MCF 10A (cell line): ENCODE data around the gene PUS7L. TPM values are rescaled to one million over a fixed set of nuclear protein-coding genes. Genes with fewer than 3 reads are reported as not detected.
A peak's percentile ranks its signal among the peaks of the same experiment; 100 is the strongest.
"Not testable (repeated sequence)": the region's sequence is repeated elsewhere in the genome, so short reads cannot be mapped to it uniquely, and the experiment has no call there.

Source experiments
- BruUV-seq: library from RNA; stranded (reverse); fragments of 400-500 nt; replicated peaks from 2 replicates; lab custom pipeline; 2021; lab: Mats Ljungman, UMichigan
- CTCF ChIA-PET: fragments of 300-600 bp; sonication (Branson Sonifier 250); formaldehyde crosslinking; extraction: SDS; loops from one replicate; lab custom pipeline; 2021; ENCODE audit warnings: antibody characterized with exemption, inconsistent platforms; lab: Yijun Ruan, JAX
- POLR2A ChIA-PET: fragments of 300-600, 350-650 bp; sonication (Branson Sonifier 250); formaldehyde crosslinking; extraction: SDS; loops from one replicate; lab custom pipeline; 2020; ENCODE audit warnings: antibody characterized with exemption, inconsistent platforms; lab: Yijun Ruan, JAX
- DNase-seq: peaks from one replicate; pipeline ENCODE4 v3.0.0-alpha.2; 2018; ENCODE audit not compliant: unreplicated experiment
- H3K27ac Mint-ChIP-seq: one replicate; pipeline ENCODE4 v1.8.0; 2022; ENCODE audit warnings: mild to moderate bottlenecking, low read depth, mixed read lengths; ENCODE audit not compliant: unreplicated experiment
- H3K27me3 Mint-ChIP-seq: one replicate; pipeline ENCODE4 v1.8.0; 2022; ENCODE audit warnings: mixed read lengths; ENCODE audit not compliant: insufficient read depth, unreplicated experiment
- H3K36me3 Mint-ChIP-seq: one replicate; pipeline ENCODE4 v1.8.0; 2022; ENCODE audit warnings: mild to moderate bottlenecking, moderate library complexity, mixed read lengths; ENCODE audit not compliant: insufficient read depth, unreplicated experiment
- H3K4me1 Mint-ChIP-seq: one replicate; pipeline ENCODE4 v1.8.0; 2022; ENCODE audit warnings: mixed read lengths; ENCODE audit not compliant: insufficient read depth, unreplicated experiment
- H3K4me3 Mint-ChIP-seq: one replicate; pipeline ENCODE4 v1.8.0; 2022; ENCODE audit warnings: mild to moderate bottlenecking, moderate library complexity, mixed read lengths; ENCODE audit not compliant: unreplicated experiment
- H3K9me3 Mint-ChIP-seq: one replicate; pipeline ENCODE4 v1.8.0; 2022; ENCODE audit warnings: mixed read lengths; ENCODE audit not compliant: unreplicated experiment
- intact Hi-C: fragments of 100-400 bp; cut with micrococcal nuclease; formaldehyde crosslinking; loops from 2 replicates; pipeline ENCODE4 v1.14.1; 2022
- total RNA-seq: library from RNA; stranded (reverse); gene quantifications from 2 replicates; pipeline ENCODE4 v1.2.3, GENCODE V29; 2022
- TF ChIP-seq, protein P1 (sequence below): fragments of 200-600 bp; IDR thresholded peaks from one replicate; pipeline ENCODE4 v1.8.0; 2022; ENCODE audit warnings: antibody characterized with exemption, mild to moderate bottlenecking; ENCODE audit not compliant: unreplicated experiment

Gene PUS7L
- total RNA-seq, 1 experiment from 2014 or later = 26.5 TPM

DNA sequence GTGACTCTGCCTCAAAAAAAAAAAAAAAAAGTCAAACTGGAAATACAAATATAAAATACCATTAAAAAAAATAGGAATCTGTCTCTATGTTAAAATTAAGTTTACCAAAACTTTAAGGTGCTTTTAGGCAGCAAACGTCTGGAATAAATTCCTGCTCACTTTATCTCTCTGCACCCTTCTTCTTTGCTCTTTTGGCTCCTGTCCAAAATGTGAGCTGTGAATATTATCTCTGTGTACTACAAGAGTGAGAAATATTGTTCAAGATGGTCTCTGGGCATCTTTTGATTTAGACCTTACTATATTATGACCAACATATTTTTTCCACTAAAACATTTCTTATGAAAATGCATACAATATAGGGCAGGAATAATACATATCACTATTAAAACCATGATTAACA, 63.7 kb downstream of the PUS7L start:
- TF ChIP-seq, protein P1, sequence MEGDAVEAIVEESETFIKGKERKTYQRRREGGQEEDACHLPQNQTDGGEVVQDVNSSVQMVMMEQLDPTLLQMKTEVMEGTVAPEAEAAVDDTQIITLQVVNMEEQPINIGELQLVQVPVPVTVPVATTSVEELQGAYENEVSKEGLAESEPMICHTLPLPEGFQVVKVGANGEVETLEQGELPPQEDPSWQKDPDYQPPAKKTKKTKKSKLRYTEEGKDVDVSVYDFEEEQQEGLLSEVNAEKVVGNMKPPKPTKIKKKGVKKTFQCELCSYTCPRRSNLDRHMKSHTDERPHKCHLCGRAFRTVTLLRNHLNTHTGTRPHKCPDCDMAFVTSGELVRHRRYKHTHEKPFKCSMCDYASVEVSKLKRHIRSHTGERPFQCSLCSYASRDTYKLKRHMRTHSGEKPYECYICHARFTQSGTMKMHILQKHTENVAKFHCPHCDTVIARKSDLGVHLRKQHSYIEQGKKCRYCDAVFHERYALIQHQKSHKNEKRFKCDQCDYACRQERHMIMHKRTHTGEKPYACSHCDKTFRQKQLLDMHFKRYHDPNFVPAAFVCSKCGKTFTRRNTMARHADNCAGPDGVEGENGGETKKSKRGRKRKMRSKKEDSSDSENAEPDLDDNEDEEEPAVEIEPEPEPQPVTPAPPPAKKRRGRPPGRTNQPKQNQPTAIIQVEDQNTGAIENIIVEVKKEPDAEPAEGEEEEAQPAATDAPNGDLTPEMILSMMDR = no peak
- H3K4me1 Mint-ChIP-seq = no peaks in the 10 kb centered on the region
- H3K9me3 Mint-ChIP-seq = no peaks in the 10 kb centered on the region
- POLR2A ChIA-PET = no interaction called here
- H3K27ac Mint-ChIP-seq = no peak overlapping the region
- H3K36me3 Mint-ChIP-seq = no peaks in the 10 kb centered on the region
- intact Hi-C loops = no loop called here
- no peak overlapping the region for H3K4me3 Mint-ChIP-seq
- no peak for DNase-seq
- H3K27me3 Mint-ChIP-seq = peaks cover 54% of the 10 kb centered on the region
- CTCF ChIA-PET = no interaction called here
- no TSS peak for BruUV-seq

DNA sequence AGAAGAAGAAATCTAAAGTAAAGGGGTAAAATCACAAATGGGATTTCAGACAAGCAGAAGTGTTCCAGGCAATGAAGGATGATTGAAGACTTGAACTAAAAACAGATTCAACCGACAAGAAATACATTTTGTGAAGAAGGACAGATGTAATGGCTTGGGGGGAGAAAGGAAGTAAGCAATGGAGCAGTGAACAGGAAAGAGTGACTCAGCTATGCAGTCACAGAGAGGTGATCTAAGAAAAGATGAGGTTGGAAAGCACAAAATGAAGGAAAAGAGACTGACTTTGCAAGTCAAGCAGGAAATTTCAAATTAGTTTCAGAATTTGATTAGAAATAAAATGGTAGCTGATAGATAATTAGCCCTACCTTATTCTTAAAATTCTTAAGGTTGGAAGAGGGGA, 66.5 kb downstream of the PUS7L start:
- ChIA-PET POLR2A (no interaction called here), CTCF (interaction anchor here (0.6 to 1.1 kb wide), 4 partner anchors 35 to 191 kb away, joined by 3 read pairs; no protein-coding TSS in a partner anchor)
- Mint-ChIP-seq H3K4me1 (no peaks in the 10 kb centered on the region), H3K9me3 (peaks cover 8% of the 10 kb centered on the region), H3K27me3 (peaks cover 55% of the 10 kb centered on the region), H3K36me3 (no peaks in the 10 kb centered on the region), H3K4me3 (no peak overlapping the region), H3K27ac (no peak overlapping the region)
- no TSS peak for BruUV-seq
- peak; percentile 11 for DNase-seq
- TF ChIP-seq, protein P1 = no peak
- intact Hi-C loops = no loop called here

DNA sequence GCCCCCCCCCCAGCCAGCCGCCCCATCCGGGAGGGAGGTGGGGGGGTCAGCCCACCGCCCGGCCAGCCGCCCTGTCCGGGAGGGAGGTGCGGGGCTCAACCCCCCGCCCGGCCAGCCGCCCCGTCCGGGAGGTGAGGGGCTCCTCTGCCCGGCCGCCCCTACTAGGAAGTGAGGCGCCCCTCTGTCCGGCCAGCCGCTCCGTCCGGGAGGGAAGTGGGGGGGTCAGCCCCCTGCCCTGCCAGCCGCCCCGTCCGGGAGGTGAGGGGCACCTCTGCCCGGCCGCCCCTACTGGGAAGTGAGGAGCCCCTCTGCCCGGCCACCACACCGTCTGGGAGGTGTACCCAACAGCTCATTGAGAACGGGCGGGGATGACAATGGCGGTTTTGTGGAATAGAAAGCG, 73.1 kb downstream of the PUS7L start:
- H3K9me3 Mint-ChIP-seq, H3K27ac Mint-ChIP-seq, H3K4me1 Mint-ChIP-seq, DNase-seq, H3K36me3 Mint-ChIP-seq, intact Hi-C loops, CTCF ChIA-PET, H3K4me3 Mint-ChIP-seq, BruUV-seq, POLR2A ChIA-PET: not testable (repeated sequence)
- peaks cover 65% of the 10 kb centered on the region for H3K27me3 Mint-ChIP-seq

DNA sequence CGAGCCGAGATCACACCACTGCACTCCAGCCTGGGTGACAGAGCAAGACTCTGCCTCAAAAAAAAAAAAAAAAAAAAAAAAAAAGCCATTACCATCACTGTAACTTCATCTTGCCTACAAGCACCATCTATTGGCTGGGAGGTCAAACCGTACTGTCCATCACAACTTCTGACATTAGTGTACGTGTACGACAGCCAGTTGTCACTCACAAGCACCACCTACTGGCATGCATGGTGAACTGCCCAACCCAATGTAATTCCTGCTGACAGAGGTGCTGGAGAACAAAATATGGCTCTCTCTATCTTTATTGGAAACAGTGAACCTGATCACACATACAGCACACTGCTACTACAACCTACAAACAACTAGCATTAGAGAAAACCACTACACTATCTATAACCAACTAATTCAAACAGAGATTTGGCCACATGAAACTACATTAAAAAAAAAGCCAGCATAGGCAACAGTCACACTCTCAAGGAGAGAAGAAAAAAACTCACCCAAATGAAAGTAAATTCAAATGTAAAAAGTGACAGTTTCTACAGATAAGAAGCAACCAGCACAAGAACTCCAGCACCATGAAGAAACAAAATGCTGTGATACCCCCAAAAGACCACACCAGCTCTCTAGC, 82.3 kb downstream of the PUS7L start:
- no peaks in the 10 kb centered on the region for H3K9me3 Mint-ChIP-seq
- no peak overlapping the region for H3K4me3 Mint-ChIP-seq
- no TSS peak for BruUV-seq
- H3K27me3 Mint-ChIP-seq = peaks cover 77% of the 10 kb centered on the region
- H3K36me3 Mint-ChIP-seq = no peaks in the 10 kb centered on the region
- intact Hi-C loops = loop anchor here (1.0 to 5.0 kb wide), 3 partner anchors 174 to 326 kb away; no protein-coding TSS in a partner anchor
- TF ChIP-seq, protein P1 = peak; percentile 34
- no peak overlapping the region for H3K27ac Mint-ChIP-seq
- POLR2A ChIA-PET = no interaction called here
- DNase-seq = peak; percentile 59
- CTCF ChIA-PET = interaction anchor here (0.6 to 1.2 kb wide), 2 partner anchors 33 to 175 kb away, joined by 3 to 5 read pairs; no protein-coding TSS in a partner anchor
- no peaks in the 10 kb centered on the region for H3K4me1 Mint-ChIP-seq
